ENCODE results near the gene ZBTB37. TPM values are rescaled to one million over a fixed set of nuclear protein-coding genes. Genes with fewer than 3 reads are reported as not detected.
A peak's percentile ranks its signal among the peaks of the same experiment; 100 is the strongest.
"Not testable (repeated sequence)": the region's sequence is repeated elsewhere in the genome, so short reads cannot be mapped to it uniquely, and the experiment has no call there.

ZBTB37 gene
- total and polyA plus RNA-seq, 12 donors, result 0.91 to 20.4 (median 9.5) TPM

GRCh38 chr1:173852105-173852504 is 16.1 kb upstream of the ZBTB37 start:
- Histone ChIP-seq H3K4me1 (replicated peaks in 1 of 2) (no peaks in the 10 kb centered on the region), H3K4me3 (no peak overlapping the region), H3K27me3 (no peaks in the 10 kb centered on the region), H3K9me3 (replicated peaks in 1 of 3) (no peaks in the 10 kb centered on the region), H3K27ac (no peak overlapping the region), H3K36me3 (replicated peaks in 1 of 2) (peaks cover 0 to 19% of the 10 kb centered on the region in 2 donors)
- TF ChIP-seq POLR2A (IDR thresholded peaks at IDR 0.05) (no peak), CTCF (IDR thresholded peaks at IDR 0.05) (no peak)
- WGBS, 4 donors, result 94 to 95% (median 95%) methylated on average over 4 of the region's 4 CpGs
- no peak for DNase-seq
- intact Hi-C loops (cut with DNase I), result no loop called here

- H3K4me1 ChIP-seq (replicated peaks in 1 of 2), result no peaks in the 10 kb centered on the region
- H3K9me3 ChIP-seq (replicated peaks in 1 of 3), result no peaks in the 10 kb centered on the region
- no peak overlapping the region for H3K4me3 ChIP-seq
- no peak for TF ChIP-seq POLR2A (IDR thresholded peaks at IDR 0.05)
- H3K36me3 ChIP-seq (replicated peaks in 1 of 2), result peaks cover 0 to 28% of the 10 kb centered on the region in 2 donors
- WGBS, 4 donors, result 54 to 86% (median 64%) methylated on average over 5 of the region's 5 CpGs
- H3K27me3 ChIP-seq, result no peaks in the 10 kb centered on the region
- DNase-seq, result peak in 1 of 7 donors; percentile 18
- intact Hi-C loops (cut with DNase I), result no loop called here
- peak overlapping the region in 2 of 5 donors; percentile 43 to 66 for H3K27ac ChIP-seq
Observed at GRCh38 chr1:173853074-173853473, 15.1 kb upstream of the ZBTB37 start.

GRCh38 chr1:173856014-173856413 is 12.2 kb upstream of the ZBTB37 start:
- H3K4me1 ChIP-seq (replicated peaks in 1 of 2), result no peaks in the 10 kb centered on the region
- no peaks in the 10 kb centered on the region for H3K9me3 ChIP-seq (replicated peaks in 1 of 3)
- intact Hi-C loops (cut with DNase I), result no loop called here
- no peak for DNase-seq
- 75 to 97% (median 86%) methylated on average over 1 of the region's 1 CpG for WGBS, 4 donors
- H3K36me3 ChIP-seq (replicated peaks in 1 of 2), result peaks cover 0 to 32% of the 10 kb centered on the region in 2 donors
- TF ChIP-seq CTCF (IDR thresholded peaks at IDR 0.05) (no peak), POLR2A (IDR thresholded peaks at IDR 0.05) (no peak)
- no peak overlapping the region for H3K4me3 ChIP-seq
- H3K27me3 ChIP-seq, result no peaks in the 10 kb centered on the region
- H3K27ac ChIP-seq, result no peak overlapping the region

- Histone ChIP-seq H3K4me3 (no peak overlapping the region), H3K27ac (no peak overlapping the region), H3K9me3 (replicated peaks in 1 of 3) (no peaks in the 10 kb centered on the region), H3K27me3 (no peaks in the 10 kb centered on the region), H3K36me3 (replicated peaks in 1 of 2) (peaks cover 0 to 32% of the 10 kb centered on the region in 2 donors), H3K4me1 (replicated peaks in 1 of 2) (no peaks in the 10 kb centered on the region)
- WGBS, 4 donors, result 88 to 95% (median 93%) methylated on average over 2 of the region's 2 CpGs
- TF ChIP-seq CTCF (IDR thresholded peaks at IDR 0.05), result no peak
- no peak for TF ChIP-seq POLR2A (IDR thresholded peaks at IDR 0.05)
- intact Hi-C loops (cut with DNase I), result no loop called here
- no peak for DNase-seq
Observed at GRCh38 chr1:173856903-173857302, 11.3 kb upstream of the ZBTB37 start.

GRCh38 chr1:173857363-173857917 is 10.7 kb upstream of the ZBTB37 start:
- Histone ChIP-seq H3K36me3 (replicated peaks in 1 of 2) (peaks cover 0 to 32% of the 10 kb centered on the region in 2 donors), H3K9me3 (replicated peaks in 1 of 3) (no peaks in the 10 kb centered on the region)
- 76 to 90% (median 81%) methylated on average over 4 of the region's 4 CpGs for WGBS, 4 donors

GRCh38 chr1:173859547-173859946 is 8.6 kb upstream of the ZBTB37 start:
- peaks cover 0 to 48% of the 10 kb centered on the region in 2 donors for H3K36me3 ChIP-seq (replicated peaks in 1 of 2)
- intact Hi-C loops (cut with DNase I); H3K27me3 ChIP-seq; H3K9me3 ChIP-seq (replicated peaks in 1 of 3); H3K4me3 ChIP-seq; DNase-seq; H3K27ac ChIP-seq: not testable (repeated sequence)
- 95 to 97% (median 96%) methylated on average over 5 of the region's 5 CpGs for WGBS, 4 donors
- peaks cover 0 to 10% of the 10 kb centered on the region in 2 donors for H3K4me1 ChIP-seq (replicated peaks in 1 of 2)

More at GRCh38 chr1:173857363-173857917, 10.7 kb upstream of the ZBTB37 start:
- Histone ChIP-seq H3K4me1 (replicated peaks in 1 of 2) (no peaks in the 10 kb centered on the region), H3K27ac (no peak overlapping the region), H3K4me3 (no peak overlapping the region), H3K27me3 (no peaks in the 10 kb centered on the region)
- no peak for TF ChIP-seq POLR2A (IDR thresholded peaks at IDR 0.05)
- no peak for TF ChIP-seq CTCF (IDR thresholded peaks at IDR 0.05)
- DNase-seq, result no peak
- intact Hi-C loops (cut with DNase I), result no loop called here

Measured in adrenal gland (tissue), 12 donors.